Eye (tissue), 1 donor: ENCODE results near the gene AP1S1.

Experiments used
- DNase-seq: peaks from one replicate; pipeline ENCODE4 v3.0.0-alpha.2; 2015

The AP1S1 gene

GRCh38 chr7:101159696-101160674 is 5.7 kb downstream of the AP1S1 start:
- DNase-seq, result no peak

GRCh38 chr7:101160910-101161309 is 6.6 kb downstream of the AP1S1 start:
- no peak for DNase-seq

- DNase-seq, result no peak
These were observed 7.6 kb downstream of the AP1S1 start for GRCh38 chr7:101161692-101162471.

- peak; percentile 79 for DNase-seq
These were observed 8.4 kb downstream of the AP1S1 start for GRCh38 chr7:101162551-101163278.

GRCh38 chr7:101163279-101164070 is 9.2 kb downstream of the AP1S1 start:
- DNase-seq, result peak; percentile 80

GRCh38 chr7:101164071-101164840 is 10.0 kb downstream of the AP1S1 start:
- DNase-seq, result peak; percentile 66

- DNase-seq, result peak; percentile 97
These were observed 11.0 kb downstream of the AP1S1 start, which contains the start of gene VGF for GRCh38 chr7:101165075-101165957. Gene VGF, minus strand, starts transcription at chr7:101165569. Its CDS starts 726 bp downstream, at chr7:101164843.

- DNase-seq, result no peak
These were observed 11.8 kb downstream of the AP1S1 start for GRCh38 chr7:101165958-101166647.

GRCh38 chr7:101166648-101166908 is 12.3 kb downstream of the AP1S1 start:
- DNase-seq, result no peak

- peak; percentile 78 for DNase-seq
These were observed 12.8 kb downstream of the AP1S1 start for GRCh38 chr7:101166909-101167644.

GRCh38 chr7:101167645-101168411 is 13.6 kb downstream of the AP1S1 start:
- DNase-seq, result peak; percentile 12

- no peak for DNase-seq
These were observed 14.3 kb downstream of the AP1S1 start for GRCh38 chr7:101168412-101169049.

- DNase-seq, result no peak
These were observed 15.0 kb downstream of the AP1S1 start for GRCh38 chr7:101169110-101169837.

GRCh38 chr7:101169838-101170551 is 15.7 kb downstream of the AP1S1 start:
- peak; percentile 88 for DNase-seq

- DNase-seq, result peak; percentile 14
These were observed 16.6 kb downstream of the AP1S1 start for GRCh38 chr7:101170617-101171441.
